HG03064 (cell line): ENCODE data around the gene PRSS56.

ENCODE experiments used
- ATAC-seq: cut with Tn5 transposase; IDR thresholded peaks from one replicate; pipeline ENCODE4 v1.9.1; 2021; ENCODE audit warnings: low read depth; ENCODE audit not compliant: unreplicated experiment

The PRSS56 gene

GRCh38 chr2:232501794-232502390 lies 18.3 kb upstream of the PRSS56 start:
- no peak for ATAC-seq

- no peak for ATAC-seq
Measured at GRCh38 chr2:232502511-232502910, 17.7 kb upstream of the PRSS56 start.

GRCh38 chr2:232502911-232503808 lies 17.0 kb upstream of the PRSS56 start:
- ATAC-seq: no peak

GRCh38 chr2:232503809-232504323 lies 16.3 kb upstream of the PRSS56 start:
- ATAC-seq: no peak

GRCh38 chr2:232504438-232504837 lies 15.8 kb upstream of the PRSS56 start:
- ATAC-seq: no peak

- ATAC-seq: no peak
Measured at GRCh38 chr2:232505856-232506255, 14.3 kb upstream of the PRSS56 start.

- no peak for ATAC-seq
Measured at GRCh38 chr2:232506709-232507108, 13.5 kb upstream of the PRSS56 start.

GRCh38 chr2:232508251-232508650 lies 11.9 kb upstream of the PRSS56 start:
- no peak for ATAC-seq

- ATAC-seq: no peak
Measured at GRCh38 chr2:232511336-232511890, 8.8 kb upstream of the PRSS56 start.

GRCh38 chr2:232512602-232513001 lies 7.6 kb upstream of the PRSS56 start:
- no peak for ATAC-seq

GRCh38 chr2:232513353-232513752 lies 6.8 kb upstream of the PRSS56 start:
- ATAC-seq: no peak

GRCh38 chr2:232515639-232516038 lies 4.5 kb upstream of the PRSS56 start:
- ATAC-seq: no peak

GRCh38 chr2:232516551-232516950 lies 3.6 kb upstream of the PRSS56 start:
- ATAC-seq: no peak

- no peak for ATAC-seq
Measured at GRCh38 chr2:232518844-232519243, 1.3 kb upstream of the PRSS56 start.

GRCh38 chr2:232520489-232520888 lies 301 bp downstream of the PRSS56 start:
- no peak for ATAC-seq

- no peak for ATAC-seq
Measured at GRCh38 chr2:232521098-232521497, 910 bp downstream of the PRSS56 start.

GRCh38 chr2:232521959-232522622 lies 1.9 kb downstream of the PRSS56 start:
- ATAC-seq: no peak

- no peak for ATAC-seq
Measured at GRCh38 chr2:232522623-232523401, 2.6 kb downstream of the PRSS56 start.

- ATAC-seq: no peak
Measured at GRCh38 chr2:232523402-232523681, 3.2 kb downstream of the PRSS56 start.
